HG03565 (cell line): ENCODE measurements around the gene CBS.
"Not testable (repeated sequence)": the region's sequence is repeated elsewhere in the genome, so short reads cannot be mapped to it uniquely, and the experiment has no call there.

Source experiments
- ATAC-seq: cut with Tn5 transposase; IDR thresholded peaks from one replicate; pipeline ENCODE4 v1.9.1; 2021; ENCODE audit warnings: mild to moderate bottlenecking, moderate library complexity; ENCODE audit not compliant: unreplicated experiment

The CBS gene

DNA sequence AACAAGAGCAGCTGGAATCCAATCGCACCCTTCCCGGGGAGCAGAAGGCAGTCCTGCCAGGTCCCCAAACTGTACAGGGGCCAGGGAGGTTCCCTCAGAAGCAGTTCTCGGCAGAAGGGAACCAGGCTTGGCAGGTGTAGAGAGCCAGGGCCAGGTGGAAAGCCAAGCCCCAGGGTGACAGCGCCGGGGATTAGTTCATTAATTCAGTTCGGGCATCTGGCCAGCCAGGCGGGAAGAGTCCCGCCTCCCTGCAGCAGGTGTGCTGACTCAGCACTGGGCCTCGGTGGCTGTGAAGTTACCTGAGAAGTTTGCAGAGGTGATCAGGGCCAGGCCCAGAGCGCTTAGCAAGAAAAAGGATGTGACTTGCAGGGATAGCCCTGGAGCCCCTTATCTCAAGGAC lies 6.0 kb downstream of the CBS start:
- ATAC-seq, result not testable (repeated sequence)

DNA sequence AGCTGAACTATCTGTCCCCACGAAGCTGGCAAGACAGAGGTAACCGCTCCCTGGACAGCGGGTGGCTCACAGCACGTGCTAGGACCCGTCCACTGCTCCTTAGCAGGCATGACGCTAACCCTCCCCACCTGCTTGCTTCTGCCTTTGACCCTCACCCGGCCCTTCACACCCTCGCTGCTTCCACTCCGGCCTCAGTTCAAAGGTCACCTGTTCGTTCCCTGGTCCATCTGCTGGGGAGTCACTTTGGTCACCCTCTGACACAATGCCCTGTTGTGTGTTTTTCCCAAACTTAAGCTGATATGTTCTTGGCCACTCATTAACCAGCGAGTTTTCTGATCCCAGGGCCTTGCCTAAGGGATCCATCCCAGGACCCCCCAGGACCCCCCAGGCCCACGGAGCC lies 7.6 kb downstream of the CBS start:
- not testable (repeated sequence) for ATAC-seq

DNA sequence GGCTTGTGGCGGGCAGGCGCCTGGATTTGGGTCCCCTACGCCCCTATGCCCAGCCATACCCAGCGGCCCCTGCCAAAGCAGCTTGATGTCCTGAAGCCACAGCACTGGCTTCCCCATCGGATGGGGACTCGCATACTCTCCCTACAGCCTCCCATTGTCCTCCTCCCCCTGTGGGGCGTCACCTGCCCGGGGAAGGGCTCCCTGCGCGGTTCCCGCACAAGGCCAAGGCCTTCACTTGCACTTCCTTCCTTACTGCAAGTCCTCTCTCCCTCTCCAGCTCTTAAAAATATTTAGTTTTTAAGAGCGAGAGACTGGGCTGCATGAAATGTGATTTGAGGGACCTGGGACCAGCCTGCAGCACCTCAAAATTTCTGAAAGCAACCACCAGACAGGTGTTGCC lies 8.9 kb downstream of the CBS start:
- ATAC-seq, result not testable (repeated sequence)

GRCh38 chr21:43065991-43066390 lies 9.6 kb downstream of the CBS start:
- not testable (repeated sequence) for ATAC-seq

DNA sequence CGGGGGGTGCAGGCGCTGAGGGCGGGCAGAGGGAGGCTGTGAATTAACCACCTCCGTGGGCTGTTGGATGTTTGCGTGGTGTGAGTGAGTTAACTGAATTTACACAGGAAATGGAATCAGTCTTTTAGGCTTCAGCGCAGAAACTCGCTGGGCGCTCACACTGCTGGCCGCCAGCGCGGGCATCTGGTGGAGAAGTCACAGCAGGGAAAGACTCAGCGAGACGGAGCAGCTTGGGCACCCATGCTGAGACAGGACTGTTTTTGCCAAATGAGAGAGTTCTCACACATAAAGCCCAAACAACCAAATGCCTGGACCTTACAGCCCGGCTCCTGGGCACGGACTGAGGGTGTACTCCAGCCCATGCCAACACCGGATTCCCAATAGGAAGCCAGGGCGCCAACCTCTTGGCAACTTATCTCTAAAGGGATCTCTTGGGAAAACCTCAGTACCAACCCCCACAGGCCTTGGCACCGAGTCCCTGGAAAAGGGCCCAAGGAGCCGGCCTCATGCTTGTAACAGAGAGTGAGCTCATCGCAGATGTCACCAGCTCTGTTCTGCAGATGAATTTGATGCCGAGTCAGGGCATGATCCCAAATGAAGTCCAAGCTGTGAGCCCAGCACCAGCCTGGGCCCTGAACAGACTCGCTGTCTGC lies 11.2 kb downstream of the CBS start:
- not testable (repeated sequence) for ATAC-seq

DNA sequence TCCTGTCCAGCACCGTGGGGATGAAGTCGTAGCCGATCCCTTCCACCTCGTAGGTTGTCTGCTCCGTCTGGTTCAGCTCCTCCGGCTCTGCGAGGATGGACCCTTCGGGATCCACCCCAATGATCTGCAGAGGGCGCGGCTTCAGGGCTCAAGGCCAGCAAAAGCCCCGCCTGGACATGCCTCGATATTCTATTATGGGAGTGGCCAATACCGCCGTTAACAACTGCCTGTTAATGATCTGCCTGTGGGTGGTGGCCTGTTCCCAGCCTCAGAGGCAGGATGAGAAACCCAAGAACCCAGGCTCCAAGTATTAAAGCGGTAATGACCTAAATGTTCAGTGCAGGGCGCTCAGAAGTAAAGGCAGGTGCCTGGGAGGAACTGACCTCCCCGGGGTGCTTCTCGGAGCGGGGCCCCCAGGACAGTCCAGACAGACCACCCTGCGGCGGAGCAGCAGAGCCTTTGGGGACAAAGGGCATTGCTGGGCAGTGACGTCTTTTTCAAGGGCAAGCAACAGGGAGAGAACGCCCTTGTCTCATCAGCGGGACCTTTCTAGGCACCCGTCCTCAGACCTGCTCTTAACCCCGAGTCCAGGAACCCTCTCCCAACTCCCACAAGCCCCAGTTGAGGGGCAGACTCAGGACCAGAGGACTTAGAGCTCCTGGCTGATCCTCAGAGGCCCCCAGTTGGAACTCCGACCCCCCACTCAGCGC lies 12.5 kb downstream of the CBS start:
- ATAC-seq, result not testable (repeated sequence)

- not testable (repeated sequence) for ATAC-seq
Observed at GRCh38 chr21:43053112-43053511, 22.5 kb downstream of the CBS start.

DNA sequence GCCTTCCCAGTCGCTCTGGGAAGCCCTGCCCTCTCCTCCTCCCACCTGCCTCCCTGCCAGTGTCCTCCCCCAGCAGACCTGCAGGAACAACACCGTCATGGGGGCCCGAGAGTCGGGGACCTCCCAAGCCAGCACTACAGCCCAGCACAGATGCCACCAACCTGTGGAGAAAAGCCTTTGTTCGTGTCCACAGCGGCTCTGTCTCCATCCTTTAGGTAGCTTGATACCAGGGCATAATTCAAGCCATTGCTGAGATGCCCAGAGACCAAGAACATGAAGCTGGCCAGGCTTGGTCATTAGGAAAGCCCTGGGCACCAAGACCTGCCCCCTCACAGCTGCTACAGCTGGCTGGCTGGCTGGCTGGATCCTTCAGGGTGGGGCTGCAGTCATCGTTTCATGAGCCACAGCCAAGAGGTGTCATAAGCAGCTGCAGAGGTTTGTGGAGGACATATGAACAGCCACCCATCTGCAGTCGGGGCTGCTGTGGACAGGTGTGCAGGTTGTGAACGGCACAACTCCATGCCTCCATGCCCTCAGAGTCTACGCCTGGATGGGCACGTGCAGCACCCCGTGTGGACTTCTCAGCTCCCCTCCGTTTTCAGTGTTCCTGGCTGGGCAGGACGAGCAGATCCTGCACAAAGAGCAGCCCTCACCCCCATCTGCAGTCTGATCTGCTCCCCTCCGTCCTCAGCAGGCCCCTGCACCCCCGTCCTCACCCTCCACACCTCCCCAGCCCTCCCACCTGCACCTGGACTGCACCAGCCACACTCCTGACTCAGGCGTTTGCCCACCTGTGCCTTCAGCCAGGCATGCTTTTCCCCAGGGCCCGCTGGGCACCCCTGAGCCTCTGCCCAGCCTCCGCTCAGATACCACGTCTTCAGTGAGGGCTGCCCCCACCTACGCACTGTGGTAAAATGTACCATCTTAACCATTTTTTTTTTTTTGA lies 29.5 kb downstream of the CBS start:
- ATAC-seq, result not testable (repeated sequence)

DNA sequence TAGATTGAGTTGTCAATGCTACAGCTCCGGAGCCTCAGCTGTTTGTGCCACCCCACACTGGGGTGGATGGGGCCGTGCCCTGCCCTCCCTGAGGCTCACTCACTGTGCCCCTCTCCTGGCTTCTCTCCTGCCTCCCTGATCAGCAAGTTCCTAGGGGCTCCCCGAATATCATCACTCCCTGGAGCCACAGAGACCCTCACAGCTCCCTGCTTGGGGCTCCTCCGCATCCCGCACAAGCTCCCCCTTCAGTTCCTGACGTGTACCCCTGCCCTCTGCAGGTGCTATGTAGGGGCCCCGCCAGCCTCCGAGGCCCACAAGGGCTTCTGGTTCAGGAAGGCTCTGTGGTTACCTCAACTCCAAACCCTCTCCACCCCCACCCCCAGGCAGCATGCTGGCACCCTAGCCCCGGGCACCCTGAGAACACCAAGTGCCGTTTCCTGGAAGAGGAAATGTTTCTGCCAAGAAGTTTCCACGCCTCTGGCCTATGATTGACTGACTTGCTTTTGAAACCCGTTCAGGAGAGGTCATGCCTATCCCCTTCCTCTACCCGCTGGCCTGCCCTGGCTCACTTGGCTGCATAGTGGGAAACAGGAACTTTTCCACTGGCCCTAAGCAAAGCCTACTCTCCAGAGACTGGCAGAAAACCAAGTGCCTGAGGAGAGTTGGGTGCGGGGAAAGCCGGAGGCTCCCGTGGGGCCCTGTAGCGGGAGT lies 30.3 kb downstream of the CBS start:
- not testable (repeated sequence) for ATAC-seq

- ATAC-seq, result not testable (repeated sequence)
Observed at GRCh38 chr21:43044547-43044946, 31.1 kb downstream of the CBS start.

GRCh38 chr21:43043291-43043690 lies 32.3 kb downstream of the CBS start:
- not testable (repeated sequence) for ATAC-seq

DNA sequence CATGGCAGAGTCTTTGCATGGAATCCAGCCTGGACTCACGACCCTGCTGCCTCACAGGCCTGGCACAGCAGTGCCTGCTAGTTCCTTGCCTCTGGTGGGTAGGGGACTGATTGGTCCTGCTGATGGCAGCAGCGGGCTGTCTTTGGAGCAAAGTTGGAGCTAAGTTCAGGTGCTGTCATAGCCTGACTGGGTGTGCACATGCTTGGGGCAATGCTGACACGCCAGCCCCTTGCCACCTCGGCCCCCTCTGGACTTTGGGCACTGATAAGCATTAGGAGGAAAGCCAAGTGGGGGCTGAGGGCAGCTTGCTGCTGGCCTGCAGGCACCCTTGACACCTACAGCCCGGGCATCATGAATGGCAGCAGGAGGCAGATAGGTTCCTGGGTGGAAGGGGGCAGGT lies 33.5 kb downstream of the CBS start:
- not testable (repeated sequence) for ATAC-seq

- not testable (repeated sequence) for ATAC-seq
Observed at GRCh38 chr21:43038659-43039044, 37.0 kb downstream of the CBS start.

DNA sequence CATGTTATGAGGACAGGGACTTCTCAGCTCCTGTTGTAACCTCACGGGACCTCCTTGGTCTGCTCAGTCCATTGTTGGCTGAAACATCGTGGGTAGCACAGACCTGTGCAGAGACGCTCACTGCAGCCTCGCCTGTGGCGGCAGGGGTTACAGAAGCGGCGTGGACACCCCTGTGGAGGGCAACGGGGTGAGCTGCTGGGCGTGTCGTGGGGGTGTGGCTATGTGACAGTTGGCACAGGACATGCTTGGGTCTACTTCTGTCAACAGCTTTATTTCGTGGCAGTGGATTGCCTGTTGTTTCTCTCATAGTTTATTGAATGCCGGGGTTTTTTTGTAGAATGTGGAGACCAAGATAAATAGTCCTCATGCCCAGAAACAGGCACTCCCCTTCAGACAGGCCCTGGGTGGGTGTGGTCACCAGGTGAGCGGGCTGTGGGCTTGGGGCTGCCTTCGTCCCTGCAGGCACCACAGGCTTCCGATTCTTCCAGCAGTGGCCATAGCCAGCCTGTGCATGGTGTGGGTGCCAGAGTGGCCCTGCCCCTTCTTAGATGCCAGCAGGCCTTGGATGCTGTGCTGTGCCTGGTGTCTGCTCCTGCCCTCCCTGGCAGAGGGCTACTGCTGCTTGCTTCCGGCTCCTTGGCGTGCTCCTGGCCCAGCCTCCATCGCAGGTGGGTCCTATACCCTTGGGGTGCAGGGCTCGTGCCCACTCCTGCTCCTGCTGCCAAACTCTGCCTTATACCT lies 37.5 kb downstream of the CBS start:
- ATAC-seq, result not testable (repeated sequence)

GRCh38 chr21:43036889-43037288 lies 38.7 kb downstream of the CBS start:
- not testable (repeated sequence) for ATAC-seq

DNA sequence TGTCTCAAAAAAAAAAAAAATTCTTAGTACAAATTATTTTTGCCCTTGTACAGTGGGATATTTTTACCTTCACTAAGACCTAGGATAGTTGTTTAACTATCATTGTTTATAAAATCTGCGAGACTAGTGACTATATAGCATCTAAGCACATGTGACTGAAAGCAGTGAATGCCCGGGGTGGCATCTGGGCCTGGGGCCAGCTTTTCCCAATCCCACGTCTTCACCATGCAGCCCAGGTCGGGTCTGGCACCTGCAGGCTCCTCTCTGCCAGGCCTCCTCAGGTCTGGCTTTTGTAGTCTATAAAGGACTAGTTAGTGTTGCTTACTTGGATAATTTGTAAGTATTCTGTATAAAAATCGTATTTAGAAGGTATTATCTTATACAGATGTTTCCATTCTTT lies 40.8 kb downstream of the CBS start:
- no peak for ATAC-seq

DNA sequence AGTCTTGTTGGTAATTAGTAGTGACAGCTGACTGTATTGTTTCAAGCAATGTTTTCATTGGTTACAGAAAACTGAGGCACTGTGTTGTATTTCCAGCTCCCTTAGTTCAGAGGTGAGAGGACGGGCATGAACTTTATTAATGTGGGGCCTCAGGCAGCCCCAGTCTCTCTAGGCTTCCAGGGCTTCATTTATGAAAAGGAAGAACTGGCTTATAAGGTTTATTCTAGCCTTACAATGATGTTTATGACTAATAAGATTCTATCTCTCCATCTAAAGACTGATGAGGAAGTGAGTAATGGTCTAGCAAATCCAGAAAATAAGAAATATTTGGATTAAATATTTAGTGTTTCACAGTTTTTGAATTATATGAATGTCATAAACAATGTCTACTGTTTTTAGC lies 41.5 kb downstream of the CBS start:
- ATAC-seq, result no peak

DNA sequence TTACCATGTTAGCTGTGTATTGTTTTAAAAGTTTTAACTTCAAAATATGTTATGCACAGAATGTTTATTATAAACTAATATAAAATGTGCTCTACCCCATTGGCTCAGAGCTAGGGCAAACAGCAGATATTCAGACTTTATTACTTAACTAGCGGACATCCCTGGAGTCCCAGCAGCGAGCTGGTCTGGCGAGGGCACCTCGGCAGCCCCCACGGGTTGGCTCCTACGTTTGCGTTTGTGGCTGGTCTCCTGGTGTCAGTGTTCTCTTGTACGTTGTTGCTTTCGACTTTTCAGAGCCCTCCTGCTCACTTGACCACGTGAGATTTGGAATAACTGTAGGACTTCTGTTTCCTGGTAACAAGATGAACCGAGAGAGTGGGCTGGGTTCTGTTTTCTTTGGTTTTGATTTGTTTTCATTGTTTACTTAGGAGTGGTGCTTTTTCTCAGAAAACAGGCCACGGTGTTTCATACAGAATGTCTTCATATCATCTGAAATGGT lies 44.5 kb downstream of the CBS start:
- no peak for ATAC-seq

GRCh38 chr21:43029785-43030184 lies 45.9 kb downstream of the CBS start:
- no peak for ATAC-seq
